Tibial nerve (tissue), 4 donors: ENCODE data around the gene CLEC18B. TPM values are rescaled to one million over a fixed set of nuclear protein-coding genes. Genes with fewer than 3 reads are reported as not detected.
"Not testable (repeated sequence)": the region's sequence is repeated elsewhere in the genome, so short reads cannot be mapped to it uniquely, and the experiment has no call there.

Experiments used
- DNase-seq, 2 donors: peaks; one replicate each; pipeline ENCODE4 v3.0.0-alpha.2; 2019; ENCODE audit warnings: low spot score in 2 of 2
- H3K27ac ChIP-seq, 4 donors: fragments of 200-600 bp; sonication (generic) in 3 of 4; one replicate each; pipeline ENCODE4 v1.5.1; 2017 to 2019; ENCODE audit warnings: mild to moderate bottlenecking in 1 of 4
- H3K27me3 ChIP-seq, 2 donors: fragments of 200-600 bp; sonication (generic) in 1 of 2; one replicate each; pipeline versions ENCODE4 v1.5.1 to v1.6.0; 2017 to 2019
- H3K36me3 ChIP-seq, 3 donors: fragments of 200-600 bp; sonication (generic); one replicate each; pipeline ENCODE4 v1.5.1; 2018 to 2019
- H3K4me1 ChIP-seq, 4 donors: fragments of 200-600 bp; sonication (generic) in 3 of 4; one replicate each; pipeline ENCODE4 v1.5.1; 2017 to 2019
- H3K4me3 ChIP-seq, 4 donors: fragments of 200-600 bp; sonication (generic) in 3 of 4; one replicate each; pipeline ENCODE4 v1.5.1; 2017 to 2019; ENCODE audit warnings: mild to moderate bottlenecking in 1 of 4, moderate library complexity in 1 of 4
- H3K9me3 ChIP-seq, 4 donors: fragments of 200-600 bp; sonication (generic) in 3 of 4; one replicate each; pipeline ENCODE4 v1.5.1; 2017 to 2019
- EP300 ChIP-seq, 2 donors: sonication (generic); formaldehyde crosslinking; IDR thresholded peaks; one replicate each; pipeline ENCODE4 v1.6.1; 2017; ENCODE audit warnings: antibody characterized with exemption in 2 of 2, mild to moderate bottlenecking in 1 of 2
- POLR2A ChIP-seq, 2 donors: fragments of 450-650 bp; IDR thresholded peaks; one replicate each; pipeline ENCODE4 v1.6.1; 2017; ENCODE audit warnings: antibody characterized with exemption in 2 of 2, mild to moderate bottlenecking in 2 of 2, moderate library complexity in 2 of 2
- WGBS, 2 donors: methylation state at CpG; one replicate each; pipeline ENCODE4 v1.1.5; 2018; 5-methylcytosine and 5-hydroxymethylcytosine counted together
- total RNA-seq, 4 donors: library from RNA; depleted of rRNA; stranded (reverse); fragments of >200 nt; gene quantifications; one replicate each; pipeline ENCODE4 v1.1.0, GENCODE V29; 2016
- TF ChIP-seq, protein P1 (sequence below), 5 experiments: fragments of 200-600 bp in 3 of 5; fragments of 450-650 bp in 2 of 5; sonication (generic) in 3 of 5; IDR thresholded peaks; one replicate each; pipeline ENCODE4 v1.5.1; 2016 to 2019; ENCODE audit warnings: antibody characterized with exemption in 5 of 5, mild to moderate bottlenecking in 3 of 5, moderate library complexity in 2 of 5

The CLEC18B gene
- total RNA-seq = 10 to 100 TPM in 2 of 4 donors, 1 to 10 TPM in 2; 2.7 to 20.0 (median 9.0) TPM

DNA sequence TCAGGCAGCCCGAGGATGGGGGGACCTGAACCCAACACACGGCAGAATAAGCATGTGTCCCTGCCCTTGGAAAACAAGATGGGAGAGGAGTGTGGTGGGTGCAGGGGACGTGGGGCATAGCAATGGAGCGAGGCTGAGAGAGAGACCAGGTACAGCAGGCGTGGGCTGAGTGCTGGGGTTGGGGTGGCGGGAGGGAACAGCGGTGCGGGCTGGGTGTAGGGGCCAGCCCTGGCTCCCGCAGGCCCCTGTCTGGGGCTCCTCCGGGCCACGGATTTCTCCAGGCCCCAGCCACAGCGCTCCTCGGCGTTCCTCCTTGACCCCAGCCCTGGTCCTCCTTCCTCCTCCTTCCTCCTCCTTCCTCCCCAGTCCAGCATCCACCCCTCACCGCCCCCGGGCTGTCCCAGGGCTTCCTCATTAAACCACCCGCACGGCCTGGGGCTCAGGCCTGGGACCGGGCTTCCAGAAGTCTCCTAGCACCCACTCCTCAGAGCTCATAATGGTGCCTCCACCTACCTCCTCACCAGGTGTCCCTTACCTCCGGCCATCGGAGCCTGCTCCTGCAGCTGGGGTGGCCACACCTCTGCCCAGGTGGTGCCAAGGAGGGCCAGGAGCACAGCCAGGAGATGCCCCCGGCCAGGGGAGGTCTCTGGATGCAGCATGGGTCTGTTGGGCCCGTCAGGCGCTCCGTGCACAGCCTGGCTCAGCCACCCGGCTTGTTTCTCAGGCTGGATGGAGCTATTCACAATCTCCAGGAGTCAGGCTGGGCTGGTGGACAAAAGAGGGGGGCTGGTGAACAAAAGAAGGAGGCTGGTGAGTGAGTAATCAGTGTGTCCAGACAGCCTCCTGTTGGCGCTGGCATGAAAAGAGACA is at the start of gene CLEC18B:
TSS of gene CLEC18B (minus strand) at position 867 of the 870 bp plus-strand sequence. CDS start at position 659, 208 bp downstream.
- not testable (repeated sequence) for H3K9me3 ChIP-seq, H3K27ac ChIP-seq, H3K4me1 ChIP-seq, DNase-seq, H3K4me3 ChIP-seq, H3K36me3 ChIP-seq, H3K27me3 ChIP-seq
- WGBS, 2 donors = 32% methylated on average over 4 of the region's 27 CpGs; no CpG with 5 or more reads in 1 of the 2 donors

- Histone ChIP-seq H3K9me3 (no peaks in the 10 kb centered on the region), H3K4me3 (no peak overlapping the region), H3K27ac (no peak overlapping the region), H3K4me1 (no peaks in the 10 kb centered on the region), H3K27me3 (no peaks in the 10 kb centered on the region), H3K36me3 (peaks cover 0 to 97% (median 7%) of the 10 kb centered on the region in 3 donors)
- TF ChIP-seq EP300 (IDR thresholded peaks at IDR 0.05) = no peak
- TF ChIP-seq POLR2A (IDR thresholded peaks at IDR 0.05) = no peak
- TF ChIP-seq, protein P1, sequence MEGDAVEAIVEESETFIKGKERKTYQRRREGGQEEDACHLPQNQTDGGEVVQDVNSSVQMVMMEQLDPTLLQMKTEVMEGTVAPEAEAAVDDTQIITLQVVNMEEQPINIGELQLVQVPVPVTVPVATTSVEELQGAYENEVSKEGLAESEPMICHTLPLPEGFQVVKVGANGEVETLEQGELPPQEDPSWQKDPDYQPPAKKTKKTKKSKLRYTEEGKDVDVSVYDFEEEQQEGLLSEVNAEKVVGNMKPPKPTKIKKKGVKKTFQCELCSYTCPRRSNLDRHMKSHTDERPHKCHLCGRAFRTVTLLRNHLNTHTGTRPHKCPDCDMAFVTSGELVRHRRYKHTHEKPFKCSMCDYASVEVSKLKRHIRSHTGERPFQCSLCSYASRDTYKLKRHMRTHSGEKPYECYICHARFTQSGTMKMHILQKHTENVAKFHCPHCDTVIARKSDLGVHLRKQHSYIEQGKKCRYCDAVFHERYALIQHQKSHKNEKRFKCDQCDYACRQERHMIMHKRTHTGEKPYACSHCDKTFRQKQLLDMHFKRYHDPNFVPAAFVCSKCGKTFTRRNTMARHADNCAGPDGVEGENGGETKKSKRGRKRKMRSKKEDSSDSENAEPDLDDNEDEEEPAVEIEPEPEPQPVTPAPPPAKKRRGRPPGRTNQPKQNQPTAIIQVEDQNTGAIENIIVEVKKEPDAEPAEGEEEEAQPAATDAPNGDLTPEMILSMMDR (IDR thresholded peaks at IDR 0.05) = no peak
- 76 to 91% methylated on average over 5 to 6 of the region's 6 CpGs for whole genome bisulfite sequencing, 2 donors
- no peak for DNase-seq
Observed at GRCh38 chr16:74469946-74470478, 48.7 kb upstream of the CLEC18B start.

GRCh38 chr16:74468807-74469525 is 47.7 kb upstream of the CLEC18B start:
- H3K27me3 ChIP-seq = no peaks in the 10 kb centered on the region
- no peak for DNase-seq
- no peaks in the 10 kb centered on the region for H3K9me3 ChIP-seq
- peaks cover 0 to 97% (median 7%) of the 10 kb centered on the region in 3 donors for H3K36me3 ChIP-seq
- H3K4me3 ChIP-seq = no peak overlapping the region
- no peaks in the 10 kb centered on the region for H3K4me1 ChIP-seq
- H3K27ac ChIP-seq = no peak overlapping the region
- 72% methylated on average over 9 of the region's 9 CpGs for WGBS, 2 donors
- TF ChIP-seq, protein P1 (IDR thresholded peaks at IDR 0.05) = no peak
- no peak for TF ChIP-seq EP300 (IDR thresholded peaks at IDR 0.05)
- TF ChIP-seq POLR2A (IDR thresholded peaks at IDR 0.05) = no peak

DNA sequence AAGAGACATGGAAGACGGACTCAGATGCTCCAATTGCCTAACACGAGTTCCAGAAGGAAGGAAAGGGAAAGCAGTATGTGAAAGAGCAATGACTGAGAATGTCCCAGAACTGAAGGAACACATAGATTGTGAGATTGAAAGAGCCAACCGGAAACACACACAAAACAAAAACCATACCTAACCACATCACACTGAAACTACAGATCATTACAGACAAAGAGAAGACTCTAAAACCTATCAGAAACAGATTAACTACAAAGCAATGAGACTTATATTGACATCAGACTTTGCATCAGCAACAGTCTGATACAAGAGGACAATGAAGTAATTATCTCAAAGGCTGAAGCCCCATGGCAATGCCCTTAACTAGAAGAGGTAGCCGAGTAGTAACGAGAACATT is 45.6 kb upstream of the CLEC18B start:
- no peak overlapping the region for H3K27ac ChIP-seq
- no peaks in the 10 kb centered on the region for H3K4me1 ChIP-seq
- 87 to 88% methylated on average over 5 of the region's 5 CpGs for WGBS, 2 donors
- TF ChIP-seq POLR2A (IDR thresholded peaks at IDR 0.05) (no peak), EP300 (IDR thresholded peaks at IDR 0.05) (no peak)
- TF ChIP-seq, protein P1 (IDR thresholded peaks at IDR 0.05) = no peak
- DNase-seq = no peak
- peaks cover 0 to 97% (median 7%) of the 10 kb centered on the region in 3 donors for H3K36me3 ChIP-seq
- H3K9me3 ChIP-seq = no peaks in the 10 kb centered on the region
- H3K27me3 ChIP-seq = no peaks in the 10 kb centered on the region
- H3K4me3 ChIP-seq = no peak overlapping the region

GRCh38 chr16:74465851-74466685 is 44.8 kb upstream of the CLEC18B start:
- H3K27ac ChIP-seq = no peak overlapping the region
- no peak for DNase-seq
- H3K9me3 ChIP-seq = no peaks in the 10 kb centered on the region
- no peak for TF ChIP-seq EP300 (IDR thresholded peaks at IDR 0.05)
- TF ChIP-seq, protein P1 (IDR thresholded peaks at IDR 0.05) = no peak
- no peaks in the 10 kb centered on the region for H3K27me3 ChIP-seq
- no peak overlapping the region for H3K4me3 ChIP-seq
- H3K4me1 ChIP-seq = no peaks in the 10 kb centered on the region
- whole genome bisulfite sequencing, 2 donors = 79 to 81% methylated on average over 6 of the region's 6 CpGs
- H3K36me3 ChIP-seq = peaks cover 0 to 97% (median 7%) of the 10 kb centered on the region in 3 donors
